Stomach (tissue), 4 donors: ENCODE results near the gene BBS4.

ENCODE experiments used
- EP300 ChIP-seq: sonication (generic); formaldehyde crosslinking; IDR thresholded peaks from one replicate; pipeline ENCODE4 v1.6.1; 2017; ENCODE audit warnings: antibody characterized with exemption
- POLR2A ChIP-seq, 4 donors: fragments of 450-650 bp; IDR thresholded peaks; one replicate each; pipeline ENCODE4 v1.6.1; 2016; ENCODE audit warnings: antibody characterized with exemption in 4 of 4, control low read depth in 2 of 4, mild to moderate bottlenecking in 1 of 4, moderate library complexity in 1 of 4
- POLR2AphosphoS5 ChIP-seq, 3 donors: sonication (generic); formaldehyde crosslinking; IDR thresholded peaks; one replicate each; pipeline ENCODE4 v1.6.1; 2016; ENCODE audit warnings: antibody characterized with exemption in 3 of 3
- TF ChIP-seq, protein P1 (sequence below), 7 experiments: fragments of 450-650 bp in 4 of 7; fragments of 200-600 bp in 3 of 7; sonication (generic) in 3 of 7; IDR thresholded peaks; one replicate each; pipeline ENCODE4 v1.5.1; 2016 to 2019; ENCODE audit warnings: antibody characterized with exemption in 7 of 7, control low read depth in 2 of 7, mild to moderate bottlenecking in 1 of 7

DNA sequence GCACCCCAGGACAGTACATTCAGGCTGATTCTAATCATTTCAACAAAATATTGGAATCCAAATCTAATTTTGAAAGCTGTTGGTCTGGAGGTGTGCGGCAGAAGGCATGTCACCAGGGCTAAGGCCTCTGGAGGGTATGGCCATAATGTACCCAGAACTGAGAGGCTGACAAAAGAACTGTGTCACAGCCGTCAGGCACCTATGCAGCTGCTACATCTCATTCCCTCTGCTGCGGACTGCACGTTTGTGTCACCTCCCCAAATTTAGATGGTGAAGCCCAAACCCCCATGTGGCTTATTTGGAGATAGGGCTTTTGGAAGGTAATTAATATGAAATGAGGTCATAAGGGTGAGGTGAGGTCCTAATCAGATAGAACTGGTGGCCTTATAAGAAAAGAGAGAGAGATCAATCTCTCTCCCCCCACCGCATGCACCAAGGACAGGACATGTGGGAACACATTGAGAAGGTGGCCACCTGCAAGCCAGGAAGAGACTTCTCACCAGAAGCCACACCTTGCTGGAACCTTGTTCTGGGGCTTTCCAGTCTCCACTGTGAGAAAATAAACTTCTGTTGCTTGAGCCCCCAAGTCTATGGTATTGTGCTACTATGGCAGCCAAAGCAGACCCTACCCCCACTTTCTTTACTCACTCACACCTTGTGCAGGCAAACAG is 74.7 kb downstream of the BBS4 start:
- TF ChIP-seq POLR2AphosphoS5 (IDR thresholded peaks at IDR 0.05) (no peak), EP300 (no peak), POLR2A (IDR thresholded peaks at IDR 0.05) (no peak)
- TF ChIP-seq, protein P1, sequence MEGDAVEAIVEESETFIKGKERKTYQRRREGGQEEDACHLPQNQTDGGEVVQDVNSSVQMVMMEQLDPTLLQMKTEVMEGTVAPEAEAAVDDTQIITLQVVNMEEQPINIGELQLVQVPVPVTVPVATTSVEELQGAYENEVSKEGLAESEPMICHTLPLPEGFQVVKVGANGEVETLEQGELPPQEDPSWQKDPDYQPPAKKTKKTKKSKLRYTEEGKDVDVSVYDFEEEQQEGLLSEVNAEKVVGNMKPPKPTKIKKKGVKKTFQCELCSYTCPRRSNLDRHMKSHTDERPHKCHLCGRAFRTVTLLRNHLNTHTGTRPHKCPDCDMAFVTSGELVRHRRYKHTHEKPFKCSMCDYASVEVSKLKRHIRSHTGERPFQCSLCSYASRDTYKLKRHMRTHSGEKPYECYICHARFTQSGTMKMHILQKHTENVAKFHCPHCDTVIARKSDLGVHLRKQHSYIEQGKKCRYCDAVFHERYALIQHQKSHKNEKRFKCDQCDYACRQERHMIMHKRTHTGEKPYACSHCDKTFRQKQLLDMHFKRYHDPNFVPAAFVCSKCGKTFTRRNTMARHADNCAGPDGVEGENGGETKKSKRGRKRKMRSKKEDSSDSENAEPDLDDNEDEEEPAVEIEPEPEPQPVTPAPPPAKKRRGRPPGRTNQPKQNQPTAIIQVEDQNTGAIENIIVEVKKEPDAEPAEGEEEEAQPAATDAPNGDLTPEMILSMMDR (IDR thresholded peaks at IDR 0.05), result no peak
